ENCODE results near the gene LPP.

The LPP gene

DNA sequence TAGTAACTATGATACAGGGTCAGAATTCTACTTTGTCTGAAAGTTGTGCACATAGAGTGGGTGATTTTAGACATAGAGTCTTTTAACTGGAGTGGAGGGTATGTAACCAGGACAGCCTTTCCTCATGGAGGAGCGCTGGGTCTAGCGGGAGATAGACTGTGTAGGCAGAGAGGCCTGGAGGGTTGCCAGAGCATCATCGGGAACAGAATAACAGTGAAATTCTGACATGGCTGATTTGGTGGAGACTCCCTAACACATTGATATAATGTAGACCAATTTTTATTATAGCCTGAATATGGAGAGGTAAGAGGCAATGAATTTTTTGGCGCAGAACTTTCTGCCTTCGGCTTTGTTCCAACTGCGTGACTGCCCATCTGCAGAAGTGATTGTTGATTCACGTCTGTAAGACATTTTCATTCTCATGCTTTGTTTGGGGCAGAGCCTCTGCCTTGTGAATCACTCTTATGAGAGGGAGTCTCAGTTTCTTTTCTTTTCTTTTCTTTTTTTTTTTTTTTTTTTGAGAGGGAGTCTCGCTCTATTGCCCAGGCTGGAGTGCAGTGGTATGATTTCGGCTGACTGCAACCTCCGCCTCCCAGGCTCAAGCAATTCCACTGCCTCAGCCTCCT, 16.0 kb downstream of the LPP start:
- no peak for DNase-seq (ENCODE audit: low read depth, low spot score)

GRCh38 chr3:188170461-188171459, 16.8 kb downstream of the LPP start:
- no peak for DNase-seq (ENCODE audit: low read depth, low spot score)

DNA sequence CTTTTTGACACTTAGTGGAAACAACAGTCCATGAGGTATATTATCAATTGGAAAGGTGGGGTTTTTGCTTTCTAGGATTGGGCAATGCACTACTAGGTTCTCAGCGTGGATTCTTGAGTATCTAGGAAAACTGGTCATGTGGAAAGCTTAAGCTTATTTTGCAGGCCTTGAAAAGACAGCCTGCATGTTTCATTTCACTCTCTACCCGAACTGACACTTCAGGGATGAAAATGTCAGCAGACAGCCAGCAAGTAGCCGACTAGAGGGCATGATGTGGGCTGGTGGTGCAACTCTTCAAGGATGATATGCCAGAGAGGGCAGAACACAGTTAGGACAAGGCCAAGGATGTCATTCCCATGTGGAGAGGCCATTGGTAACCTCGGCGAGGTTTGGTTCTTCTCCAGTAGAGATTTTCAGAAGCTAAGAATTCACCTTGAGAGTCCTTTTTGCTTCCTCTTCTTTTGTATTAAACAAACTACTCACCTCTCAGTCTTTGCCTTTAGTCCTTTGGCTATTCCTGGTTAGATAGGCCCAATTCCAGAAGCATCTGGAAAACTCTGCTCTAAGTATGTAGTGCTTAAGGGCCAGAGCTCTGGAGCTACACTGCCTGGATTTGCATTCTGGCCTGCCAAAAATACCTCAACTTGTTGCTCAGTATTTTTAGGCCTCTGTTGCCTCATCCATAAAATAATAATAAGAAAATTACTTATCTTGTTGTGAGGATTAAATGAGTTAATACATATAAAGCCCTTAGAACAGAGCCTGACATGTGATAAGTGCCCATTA, 17.9 kb downstream of the LPP start:
- no peak for DNase-seq (ENCODE audit: low read depth, low spot score)

GRCh38 chr3:188174317-188175044, 20.5 kb downstream of the LPP start:
- DNase-seq (ENCODE audit: low read depth, low spot score) = no peak

DNA sequence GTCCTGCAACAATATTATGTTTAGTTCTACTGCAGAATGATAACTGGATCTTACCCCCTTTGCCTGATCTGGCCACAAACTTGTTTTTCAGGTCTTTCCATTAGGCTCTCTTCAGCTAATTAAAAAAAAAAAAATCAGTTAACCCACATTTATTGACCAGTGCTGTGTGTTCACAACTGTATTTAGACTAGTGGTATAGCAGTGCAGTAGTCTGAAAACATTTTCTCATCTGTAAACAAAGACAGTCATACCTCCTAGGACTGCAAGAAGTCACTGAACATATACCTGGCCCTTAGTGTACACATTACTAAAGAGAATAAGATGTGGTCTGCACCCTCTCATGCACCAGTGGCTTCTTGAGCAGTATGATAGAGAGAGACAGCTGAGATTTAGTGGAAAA, 22.5 kb downstream of the LPP start:
- DNase-seq (ENCODE audit: low read depth, low spot score) = no peak

- no peak for DNase-seq (ENCODE audit: low read depth, low spot score)
Observed at GRCh38 chr3:188176884-188177283, 22.9 kb downstream of the LPP start.

DNA sequence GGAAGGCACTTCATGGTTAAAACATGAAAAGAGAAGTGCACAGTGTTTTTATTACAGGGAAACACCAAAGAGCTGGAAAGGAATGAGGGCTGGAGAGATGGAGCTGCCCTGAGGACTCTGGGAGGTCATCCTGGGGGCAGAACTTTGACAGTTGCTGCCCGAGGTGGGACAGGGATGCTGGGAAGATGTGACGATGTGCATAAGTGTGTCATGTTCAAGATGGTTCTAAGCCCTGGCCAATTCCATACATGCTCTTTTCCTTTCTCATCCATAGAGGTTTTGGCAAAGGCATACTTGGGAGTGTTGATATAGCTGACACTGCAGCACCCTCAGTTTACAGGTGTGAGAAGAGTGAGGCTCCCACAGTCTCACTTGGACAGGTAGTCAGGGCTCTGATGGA, 23.8 kb downstream of the LPP start:
- DNase-seq (ENCODE audit: low read depth, low spot score) = no peak

- no peak for DNase-seq (ENCODE audit: low read depth, low spot score)
Observed at GRCh38 chr3:188178293-188178936, 24.5 kb downstream of the LPP start.

GRCh38 chr3:188179006-188179966, 25.3 kb downstream of the LPP start:
- DNase-seq (ENCODE audit: low read depth, low spot score) = no peak

GRCh38 chr3:188180114-188180513, 26.2 kb downstream of the LPP start:
- DNase-seq (ENCODE audit: low read depth, low spot score) = no peak

DNA sequence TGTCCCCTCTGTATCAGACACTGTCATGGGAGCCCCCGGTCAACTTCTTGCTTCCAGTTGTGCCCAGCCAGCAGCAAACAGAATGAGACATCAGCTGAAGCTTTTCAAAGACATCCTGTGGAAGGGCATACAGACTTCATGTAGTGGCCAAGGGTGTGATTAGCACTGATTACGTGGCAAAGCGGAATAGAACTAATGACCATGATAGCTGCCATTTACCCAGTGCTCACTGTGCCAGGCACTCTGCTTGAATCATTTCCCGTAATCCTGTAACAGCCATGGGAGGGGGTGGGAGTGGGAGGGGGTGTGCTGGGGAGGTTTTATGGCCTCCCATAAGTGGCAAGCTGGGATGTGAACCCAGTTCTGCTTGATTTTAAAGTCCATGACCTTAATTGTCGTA, 29.5 kb downstream of the LPP start:
- no peak for DNase-seq (ENCODE audit: low read depth, low spot score)

DNA sequence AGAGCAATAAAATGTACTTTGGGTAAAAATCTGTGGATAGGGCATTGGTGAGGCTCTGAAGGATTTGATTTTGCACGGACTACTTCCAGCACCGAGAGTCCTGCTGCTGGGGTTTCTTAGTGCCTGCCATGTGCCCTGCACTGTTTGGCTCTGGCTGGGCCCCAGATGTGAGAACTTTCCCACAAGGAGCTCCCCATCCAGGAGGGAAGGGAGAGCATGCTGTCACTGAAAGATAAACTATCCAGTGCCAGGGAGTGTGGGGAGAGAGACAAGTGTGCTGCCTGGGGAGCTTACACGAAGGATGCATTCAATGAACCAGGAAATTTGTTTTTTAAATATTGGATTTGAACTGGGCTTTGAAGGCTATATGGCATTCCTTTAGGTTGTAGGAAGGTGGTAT, 30.2 kb downstream of the LPP start:
- no peak for DNase-seq (ENCODE audit: low read depth, low spot score)

- DNase-seq (ENCODE audit: low read depth, low spot score) = no peak
Observed at GRCh38 chr3:188184649-188185048, 30.7 kb downstream of the LPP start.

GRCh38 chr3:188185717-188186251, 31.8 kb downstream of the LPP start:
- no peak for DNase-seq (ENCODE audit: low read depth, low spot score)

- DNase-seq (ENCODE audit: low read depth, low spot score) = no peak
Observed at GRCh38 chr3:188187053-188187452, 33.1 kb downstream of the LPP start.

GRCh38 chr3:188188911-188189310, 35.0 kb downstream of the LPP start:
- no peak for DNase-seq (ENCODE audit: low read depth, low spot score)

DNA sequence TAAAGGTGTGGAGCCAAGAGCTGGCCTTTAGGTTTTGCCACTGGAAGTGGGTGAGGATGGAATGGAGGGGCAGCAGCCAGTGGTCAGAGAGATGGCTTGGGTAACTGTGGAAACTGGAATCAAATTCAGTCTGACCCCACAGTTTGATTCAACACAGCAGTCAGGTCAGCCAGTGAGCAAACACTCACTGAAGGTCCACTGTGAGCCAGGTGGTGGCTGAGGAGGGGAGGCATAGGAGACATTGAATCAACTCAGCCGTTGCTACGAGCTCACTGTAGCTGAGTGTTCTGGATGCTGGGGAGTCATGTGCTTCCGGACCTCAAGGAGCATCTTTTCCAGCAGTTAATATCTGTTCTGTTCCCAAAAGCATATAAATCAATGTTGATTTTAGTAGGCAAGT, 37.5 kb downstream of the LPP start:
- no peak for DNase-seq (ENCODE audit: low read depth, low spot score)

- no peak for DNase-seq (ENCODE audit: low read depth, low spot score)
Observed at GRCh38 chr3:188192034-188192433, 38.1 kb downstream of the LPP start.

GRCh38 chr3:188194332-188194731, 40.4 kb downstream of the LPP start:
- DNase-seq (ENCODE audit: low read depth, low spot score) = no peak
